SJSA1 (cell line): ENCODE data around the gene LFNG. TPM values are rescaled to one million over a fixed set of nuclear protein-coding genes. Genes with fewer than 3 reads are reported as not detected.

Experiments used
- DNase-seq, 2 experiments: peaks; one replicate each; pipeline ENCODE4 v3.0.0-alpha.2; 2015 to 2020; ENCODE audit warnings: low spot score in 2 of 2, low read depth in 1 of 2
- H3K27ac ChIP-seq: fragments of 250-450 bp; sonication (Bioruptor Pico); 2 replicates; pipeline ENCODE4 v1.5.1; 2020; ENCODE audit warnings: mild to moderate bottlenecking, moderate library complexity
- H3K27me3 ChIP-seq: fragments of 250-450 bp; sonication (Bioruptor Pico); replicated peaks from 2 replicates; pipeline ENCODE4 v1.5.1; 2020; ENCODE audit warnings: mild to moderate bottlenecking, moderate library complexity
- H3K36me3 ChIP-seq: fragments of 250-450 bp; sonication (Bioruptor Pico); 2 replicates; pipeline ENCODE4 v1.5.1; 2020; ENCODE audit warnings: mild to moderate bottlenecking
- H3K4me1 ChIP-seq: fragments of 250-450 bp; sonication (Bioruptor Pico); replicated peaks from 2 replicates; pipeline ENCODE4 v1.6.1; 2021; ENCODE audit warnings: mild to moderate bottlenecking
- H3K4me3 ChIP-seq: fragments of 250-450 bp; sonication (Bioruptor Pico); 2 replicates; pipeline ENCODE4 v1.5.1; 2020; ENCODE audit warnings: mild to moderate bottlenecking
- H3K9me3 ChIP-seq: fragments of 250-450 bp; sonication (Bioruptor Pico); replicated peaks from 2 replicates; pipeline ENCODE4 v1.5.1; 2020; ENCODE audit warnings: mild to moderate bottlenecking
- total RNA-seq: library from RNA; depleted of rRNA; stranded (reverse); fragments of >200 nt; shearing (Covaris generic); gene quantifications from 2 replicates; pipeline ENCODE4 v1.2.3, GENCODE V29; 2014

LFNG gene
- total RNA-seq, 1 experiment from 2014 or later: 0.97 TPM

GRCh38 chr7:2541291-2542010 lies 21.9 kb downstream of the LFNG start:
- no peak overlapping the region for H3K27ac ChIP-seq
- H3K4me3 ChIP-seq: no peak overlapping the region

GRCh38 chr7:2542011-2542915 lies 22.7 kb downstream of the LFNG start:
- DNase-seq: no peak
- H3K9me3 ChIP-seq: no peaks in the 10 kb centered on the region
- H3K4me1 ChIP-seq: no peaks in the 10 kb centered on the region
- H3K27ac ChIP-seq: no peak overlapping the region
- H3K36me3 ChIP-seq: peaks cover 58% of the 10 kb centered on the region
- H3K4me3 ChIP-seq: no peak overlapping the region
- no peaks in the 10 kb centered on the region for H3K27me3 ChIP-seq

More at GRCh38 chr7:2541291-2542010, 21.9 kb downstream of the LFNG start:
- Histone ChIP-seq H3K9me3 (no peaks in the 10 kb centered on the region), H3K27me3 (no peaks in the 10 kb centered on the region), H3K36me3 (peaks cover 55% of the 10 kb centered on the region), H3K4me1 (no peaks in the 10 kb centered on the region)
- no peak for DNase-seq

GRCh38 chr7:2542916-2543871 lies 23.6 kb downstream of the LFNG start:
- Histone ChIP-seq H3K27me3 (no peaks in the 10 kb centered on the region), H3K36me3 (peaks cover 59% of the 10 kb centered on the region), H3K4me1 (no peaks in the 10 kb centered on the region), H3K9me3 (no peaks in the 10 kb centered on the region), H3K27ac (no peak overlapping the region), H3K4me3 (no peak overlapping the region)
- DNase-seq: no peak

GRCh38 chr7:2544541-2545188 lies 25.1 kb downstream of the LFNG start:
- DNase-seq: no peak
- Histone ChIP-seq H3K9me3 (no peaks in the 10 kb centered on the region), H3K36me3 (peaks cover 52% of the 10 kb centered on the region), H3K4me1 (no peaks in the 10 kb centered on the region), H3K27me3 (no peaks in the 10 kb centered on the region), H3K4me3 (no peak overlapping the region), H3K27ac (no peak overlapping the region)

- H3K36me3 ChIP-seq: peaks cover 51% of the 10 kb centered on the region
- H3K4me3 ChIP-seq: no peak overlapping the region
- no peak for DNase-seq
- no peaks in the 10 kb centered on the region for H3K4me1 ChIP-seq
- H3K9me3 ChIP-seq: no peaks in the 10 kb centered on the region
- no peak overlapping the region for H3K27ac ChIP-seq
- H3K27me3 ChIP-seq: no peaks in the 10 kb centered on the region
These were observed 26.3 kb downstream of the LFNG start for GRCh38 chr7:2545746-2546425.

- no peak for DNase-seq
- Histone ChIP-seq H3K4me1 (no peaks in the 10 kb centered on the region), H3K27me3 (no peaks in the 10 kb centered on the region), H3K9me3 (no peaks in the 10 kb centered on the region), H3K4me3 (no peak overlapping the region), H3K27ac (no peak overlapping the region), H3K36me3 (peaks cover 48% of the 10 kb centered on the region)
These were observed 27.4 kb downstream of the LFNG start for GRCh38 chr7:2546776-2547586.

- Histone ChIP-seq H3K36me3 (peaks cover 37% of the 10 kb centered on the region), H3K27me3 (no peaks in the 10 kb centered on the region), H3K4me3 (no peak overlapping the region), H3K9me3 (no peaks in the 10 kb centered on the region), H3K4me1 (peaks cover 8% of the 10 kb centered on the region), H3K27ac (no peak overlapping the region)
- no peak for DNase-seq
These were observed 31.8 kb downstream of the LFNG start for GRCh38 chr7:2551418-2551817.

- Histone ChIP-seq H3K36me3 (peaks cover 29% of the 10 kb centered on the region), H3K27me3 (no peaks in the 10 kb centered on the region), H3K4me1 (peaks cover 8% of the 10 kb centered on the region), H3K9me3 (no peaks in the 10 kb centered on the region), H3K27ac (no peak overlapping the region), H3K4me3 (no peak overlapping the region)
- DNase-seq: no peak
These were observed 33.5 kb downstream of the LFNG start for GRCh38 chr7:2553108-2553507.

GRCh38 chr7:2553831-2554581 lies 34.4 kb downstream of the LFNG start:
- 0 out of 2 replicates have a peak, but pooled peaks cover under 1% of the 10 kb centered on the region for H3K9me3 ChIP-seq
- H3K4me3 ChIP-seq: 0 out of 2 replicates have a peak overlapping the region, but pooled peaks have one; percentile 66
- peaks cover 14% of the 10 kb centered on the region for H3K4me1 ChIP-seq
- DNase-seq: no peak
- H3K36me3 ChIP-seq: peaks cover 28% of the 10 kb centered on the region
- no peak overlapping the region for H3K27ac ChIP-seq
- H3K27me3 ChIP-seq: no peaks in the 10 kb centered on the region

GRCh38 chr7:2554661-2555111 lies 35.1 kb downstream of the LFNG start:
- H3K4me3 ChIP-seq: peak overlapping the region; percentile 66
- H3K27ac ChIP-seq: no peak overlapping the region
- H3K4me1 ChIP-seq: peaks cover 20% of the 10 kb centered on the region
- H3K9me3 ChIP-seq: peaks cover 4% of the 10 kb centered on the region; the same call in 1 of the 2 replicates
- no peak for DNase-seq
- no peaks in the 10 kb centered on the region for H3K27me3 ChIP-seq
- peaks cover 27% of the 10 kb centered on the region for H3K36me3 ChIP-seq
